ENCODE data around the gene BTN2A1.
"Not testable (repeated sequence)": the region's sequence is repeated elsewhere in the genome, so short reads cannot be mapped to it uniquely, and the experiment has no call there.

Gene BTN2A1

DNA sequence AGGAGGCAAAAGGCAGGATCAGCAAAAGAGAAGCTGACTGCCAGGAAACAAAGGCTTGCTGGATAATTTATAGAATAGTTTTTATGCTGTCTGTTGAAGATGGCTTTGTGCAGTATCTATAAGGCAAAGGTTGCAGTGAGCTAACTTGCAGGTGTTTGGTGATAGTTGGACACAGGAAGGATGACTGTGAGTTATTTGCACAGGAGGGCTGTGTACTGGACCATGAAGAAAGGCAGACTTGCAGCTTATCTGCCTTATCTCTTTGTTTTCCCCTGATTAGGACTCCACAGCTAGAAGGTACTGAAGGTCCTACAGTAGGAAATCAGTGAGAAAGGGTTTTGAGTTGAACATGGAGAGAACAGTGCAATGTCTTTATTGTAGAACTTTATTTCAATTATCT, 44.4 kb downstream of the BTN2A1 start:
- no peak for DNase-seq
- Histone ChIP-seq H3K27ac (ENCODE audit: insufficient read depth, low read length, poor library complexity, severe bottlenecking) (no peak overlapping the region), H3K27me3 (replicated peaks; ENCODE audit: control insufficient read depth, insufficient read depth, low read length, poor library complexity, severe bottlenecking) (peaks cover 15% of the 10 kb centered on the region), H3K4me3 (ENCODE audit: insufficient read depth, low read depth, low read length, poor library complexity, severe bottlenecking) (peak overlapping the region; percentile 37), H3K36me3 (ENCODE audit: control insufficient read depth, insufficient read depth, low read length) (no peaks in the 10 kb centered on the region), H3K9me3 (ENCODE audit: control insufficient read depth, low read length) (no peaks in the 10 kb centered on the region), H3K4me1 (ENCODE audit: control insufficient read depth, insufficient read depth, low read length, poor library complexity, severe bottlenecking) (peaks cover 3% of the 10 kb centered on the region)

- Histone ChIP-seq H3K4me1 (ENCODE audit: control insufficient read depth, insufficient read depth, low read length, poor library complexity, severe bottlenecking) (peaks cover 3% of the 10 kb centered on the region), H3K9me3 (ENCODE audit: control insufficient read depth, low read length) (no peaks in the 10 kb centered on the region), H3K4me3 (ENCODE audit: insufficient read depth, low read depth, low read length, poor library complexity, severe bottlenecking) (no peak overlapping the region), H3K27ac (ENCODE audit: insufficient read depth, low read length, poor library complexity, severe bottlenecking) (no peak overlapping the region), H3K27me3 (replicated peaks; ENCODE audit: control insufficient read depth, insufficient read depth, low read length, poor library complexity, severe bottlenecking) (peaks cover 15% of the 10 kb centered on the region), H3K36me3 (ENCODE audit: control insufficient read depth, insufficient read depth, low read length) (no peaks in the 10 kb centered on the region)
- no peak for DNase-seq
These were observed 44.9 kb downstream of the BTN2A1 start for GRCh38 chr6:26502626-26503025.

- Histone ChIP-seq H3K4me3 (ENCODE audit: insufficient read depth, low read depth, low read length, poor library complexity, severe bottlenecking) (no peak overlapping the region), H3K9me3 (ENCODE audit: control insufficient read depth, low read length) (no peaks in the 10 kb centered on the region), H3K36me3 (ENCODE audit: control insufficient read depth, insufficient read depth, low read length) (no peaks in the 10 kb centered on the region), H3K4me1 (ENCODE audit: control insufficient read depth, insufficient read depth, low read length, poor library complexity, severe bottlenecking) (no peaks in the 10 kb centered on the region), H3K27me3 (replicated peaks; ENCODE audit: control insufficient read depth, insufficient read depth, low read length, poor library complexity, severe bottlenecking) (peaks cover 6% of the 10 kb centered on the region), H3K27ac (ENCODE audit: insufficient read depth, low read length, poor library complexity, severe bottlenecking) (no peak overlapping the region)
- no peak for DNase-seq
These were observed 49.9 kb downstream of the BTN2A1 start for GRCh38 chr6:26507658-26508057.

DNA sequence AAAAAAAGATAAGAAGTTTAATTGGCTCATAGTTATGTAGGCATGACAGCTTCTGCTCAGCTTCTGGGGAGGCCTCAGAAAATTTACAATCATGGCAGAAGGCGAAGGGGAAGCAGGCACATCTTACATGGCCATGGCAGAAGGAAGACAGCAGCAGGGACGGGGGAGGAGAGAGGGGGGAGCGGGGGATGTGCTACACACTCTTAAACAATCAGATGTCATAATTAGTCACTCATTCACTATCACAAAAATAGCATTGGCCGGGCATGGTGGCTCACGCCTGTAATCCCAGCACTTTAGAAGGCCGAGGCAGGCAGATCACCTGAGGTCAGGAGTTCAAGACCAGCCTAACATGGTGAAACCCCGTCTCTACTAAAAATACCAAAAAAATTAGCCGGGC, 53.3 kb downstream of the BTN2A1 start:
- not testable (repeated sequence) for H3K27me3 ChIP-seq (replicated peaks; ENCODE audit: control insufficient read depth, insufficient read depth, low read length, poor library complexity, severe bottlenecking); H3K9me3 ChIP-seq (ENCODE audit: control insufficient read depth, low read length); H3K4me3 ChIP-seq (ENCODE audit: insufficient read depth, low read depth, low read length, poor library complexity, severe bottlenecking); H3K36me3 ChIP-seq (ENCODE audit: control insufficient read depth, insufficient read depth, low read length); DNase-seq; H3K4me1 ChIP-seq (ENCODE audit: control insufficient read depth, insufficient read depth, low read length, poor library complexity, severe bottlenecking); H3K27ac ChIP-seq (ENCODE audit: insufficient read depth, low read length, poor library complexity, severe bottlenecking)

DNA sequence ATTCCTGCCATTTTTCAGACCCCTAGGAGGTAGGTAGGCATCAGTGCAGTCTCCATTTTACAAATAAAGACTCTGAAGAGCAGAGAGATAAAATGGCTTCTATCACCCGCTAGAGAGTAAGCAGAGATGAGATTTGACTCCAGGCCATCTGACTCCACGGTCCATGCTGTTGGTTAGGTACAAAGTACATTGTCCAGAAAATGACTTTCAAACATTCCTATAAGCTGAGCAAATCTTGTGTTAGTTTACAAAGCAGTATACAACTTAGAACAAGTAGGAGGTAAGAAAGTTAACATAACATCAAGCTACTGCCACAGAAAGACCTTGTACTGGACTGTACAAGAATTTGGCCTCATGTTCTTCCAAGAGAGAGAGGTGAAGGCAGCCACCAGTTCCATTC, 57.2 kb downstream of the BTN2A1 start:
- H3K4me1 ChIP-seq (ENCODE audit: control insufficient read depth, insufficient read depth, low read length, poor library complexity, severe bottlenecking), result peaks cover 2% of the 10 kb centered on the region
- H3K4me3 ChIP-seq (ENCODE audit: insufficient read depth, low read depth, low read length, poor library complexity, severe bottlenecking), result no peak overlapping the region
- no peak overlapping the region for H3K27ac ChIP-seq (ENCODE audit: insufficient read depth, low read length, poor library complexity, severe bottlenecking)
- no peaks in the 10 kb centered on the region for H3K36me3 ChIP-seq (ENCODE audit: control insufficient read depth, insufficient read depth, low read length)
- H3K27me3 ChIP-seq (replicated peaks; ENCODE audit: control insufficient read depth, insufficient read depth, low read length, poor library complexity, severe bottlenecking), result no peaks in the 10 kb centered on the region
- no peak for DNase-seq
- no peaks in the 10 kb centered on the region for H3K9me3 ChIP-seq (ENCODE audit: control insufficient read depth, low read length)

DNA sequence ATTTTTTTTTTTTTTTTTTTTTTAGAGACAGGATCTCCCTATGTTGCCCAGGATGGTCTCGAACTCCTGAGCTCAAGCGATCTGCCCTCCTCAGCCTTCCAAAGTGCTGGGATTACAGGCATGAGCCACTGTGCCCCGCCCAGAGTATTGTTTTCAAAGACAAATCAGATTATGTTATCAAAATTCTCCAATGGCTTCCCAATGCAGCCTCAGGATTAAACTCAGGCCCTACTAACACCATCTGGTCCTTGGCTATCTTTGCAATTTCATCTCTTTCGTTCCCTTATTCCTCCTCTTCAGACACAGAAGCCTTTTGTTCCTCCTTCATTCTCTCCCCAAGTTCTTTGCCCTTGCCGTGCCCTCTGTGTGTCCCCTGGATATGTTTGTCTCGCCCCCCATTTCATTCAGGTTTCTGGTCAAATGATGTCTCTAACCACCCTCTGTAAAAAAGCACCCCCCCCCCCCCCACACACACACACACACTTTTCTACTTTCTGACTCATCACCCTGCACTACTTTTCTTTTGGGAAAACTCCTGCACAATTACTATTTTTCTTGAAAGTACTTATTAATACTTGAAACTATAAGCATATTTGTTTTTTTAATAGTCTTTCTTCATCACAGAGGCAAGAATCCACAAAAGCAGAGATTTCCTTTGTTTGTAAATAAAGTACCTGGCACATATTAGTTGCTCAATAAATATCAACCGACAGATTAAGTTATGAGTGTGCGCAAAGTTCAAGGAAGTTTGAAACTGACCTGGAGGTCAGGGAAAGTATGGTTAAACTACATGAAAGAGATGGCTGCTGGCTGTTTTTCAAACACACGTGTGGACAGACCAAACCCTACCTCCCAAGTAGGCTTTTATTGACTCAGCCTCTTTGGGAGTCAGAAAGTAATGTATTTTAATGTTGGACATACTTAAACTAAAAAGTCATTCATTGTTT, 59.0 kb downstream of the BTN2A1 start:
- no peaks in the 10 kb centered on the region for H3K36me3 ChIP-seq (ENCODE audit: control insufficient read depth, insufficient read depth, low read length)
- H3K4me3 ChIP-seq (ENCODE audit: insufficient read depth, low read depth, low read length, poor library complexity, severe bottlenecking), result no peak overlapping the region
- H3K4me1 ChIP-seq (ENCODE audit: control insufficient read depth, insufficient read depth, low read length, poor library complexity, severe bottlenecking), result peaks cover 8% of the 10 kb centered on the region
- H3K27me3 ChIP-seq (replicated peaks; ENCODE audit: control insufficient read depth, insufficient read depth, low read length, poor library complexity, severe bottlenecking), result no peaks in the 10 kb centered on the region
- no peak for DNase-seq
- H3K9me3 ChIP-seq (ENCODE audit: control insufficient read depth, low read length), result no peaks in the 10 kb centered on the region
- no peak overlapping the region for H3K27ac ChIP-seq (ENCODE audit: insufficient read depth, low read length, poor library complexity, severe bottlenecking)
